Calu3 (cell line): ENCODE results near the gene PGAM2. TPM values are rescaled to one million over a fixed set of nuclear protein-coding genes. Genes with fewer than 3 reads are reported as not detected.

Source experiments
- BruUV-seq: library from RNA; stranded (reverse); fragments of 400-500 nt; replicated peaks from 2 replicates; lab custom pipeline; 2021; lab: Mats Ljungman, UMichigan
- CTCF ChIA-PET: fragments of 300-600 bp; sonication (Branson Sonifier 250); formaldehyde crosslinking; loops from one replicate; lab custom pipeline; 2022; ENCODE audit warnings: antibody characterized with exemption; lab: Charles Lee
- DNase-seq: peaks from one replicate; pipeline ENCODE4 v3.0.0; 2022
- H3K27ac Mint-ChIP-seq: one replicate; pipeline ENCODE4 v1.8.0; 2022; ENCODE audit warnings: mixed read lengths; ENCODE audit not compliant: unreplicated experiment
- H3K27me3 Mint-ChIP-seq: one replicate; pipeline ENCODE4 v1.8.0; 2022; ENCODE audit warnings: mixed read lengths; ENCODE audit not compliant: unreplicated experiment
- H3K36me3 Mint-ChIP-seq: one replicate; pipeline ENCODE4 v1.8.0; 2022; ENCODE audit warnings: mild to moderate bottlenecking, moderate library complexity, mixed read lengths; ENCODE audit not compliant: insufficient read depth, unreplicated experiment
- H3K4me1 Mint-ChIP-seq: one replicate; pipeline ENCODE4 v1.8.0; 2022; ENCODE audit warnings: mild to moderate bottlenecking, low read depth, mixed read lengths; ENCODE audit not compliant: unreplicated experiment
- H3K4me3 Mint-ChIP-seq: one replicate; pipeline ENCODE4 v1.8.0; 2022; ENCODE audit warnings: mild to moderate bottlenecking, low read depth, moderate library complexity, mixed read lengths; ENCODE audit not compliant: unreplicated experiment
- H3K9me3 Mint-ChIP-seq: one replicate; pipeline ENCODE4 v1.8.0; 2022; ENCODE audit warnings: low read depth, mixed read lengths; ENCODE audit not compliant: unreplicated experiment
- CTCF ChIP-seq: fragments of 200-600 bp; IDR thresholded peaks from one replicate; pipeline ENCODE4 v1.8.0; 2022; ENCODE audit warnings: antibody characterized with exemption; ENCODE audit not compliant: unreplicated experiment
- intact Hi-C: fragments of 100-400 bp; cut with micrococcal nuclease; formaldehyde crosslinking; loops from one replicate; pipeline ENCODE4 v1.10.0; 2022; ENCODE audit not compliant: unreplicated experiment
- total RNA-seq: library from RNA; stranded (reverse); gene quantifications from 2 replicates; pipeline ENCODE4 v1.2.3, GENCODE V29; 2022

PGAM2 gene
- total RNA-seq, 1 experiment from 2014 or later = 0.87 TPM

DNA sequence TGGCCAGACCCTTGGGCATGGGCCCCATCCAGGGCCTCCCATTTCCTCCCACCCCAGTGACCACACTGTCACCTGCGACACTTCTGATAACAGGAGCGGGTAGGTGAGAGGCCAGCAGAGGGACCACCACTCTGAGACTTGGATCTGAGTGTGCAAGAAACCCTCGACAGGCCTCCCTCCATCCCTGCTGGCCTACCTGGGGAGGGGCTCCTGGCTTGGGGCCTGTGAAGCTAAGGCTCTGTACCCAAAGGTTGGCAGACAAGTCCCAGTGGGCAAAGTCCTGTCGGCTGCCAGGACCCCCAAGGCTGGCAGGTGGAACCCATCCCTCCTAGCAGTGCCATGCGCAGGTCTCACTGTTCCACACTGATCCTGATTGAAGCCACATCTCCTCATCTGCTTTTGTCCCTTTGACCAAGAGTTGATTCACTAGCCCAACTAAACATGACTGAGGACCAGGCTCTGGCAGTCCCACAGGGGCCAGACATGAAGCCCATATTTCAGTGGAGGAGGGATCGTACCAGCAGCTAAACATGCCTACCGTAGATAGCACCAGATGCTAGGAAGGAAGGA lies 1.2 kb upstream of the PGAM2 start:
- CTCF ChIA-PET = no interaction called here
- Mint-ChIP-seq H3K9me3 (no peaks in the 10 kb centered on the region), H3K27ac (peak overlapping the region; percentile 55), H3K36me3 (peaks cover 73% of the 10 kb centered on the region), H3K4me1 (peaks cover 30% of the 10 kb centered on the region), H3K4me3 (peak overlapping the region; percentile 1), H3K27me3 (no peaks in the 10 kb centered on the region)
- no peak for DNase-seq
- no TSS peak for BruUV-seq
- no peak for TF ChIP-seq CTCF
- intact Hi-C loops = no loop called here

- no peak overlapping the region for H3K4me3 Mint-ChIP-seq
- CTCF ChIA-PET = interaction anchor here (0.6 kb wide), 1 partner anchor 29 kb away, joined by 5 read pairs; no protein-coding TSS in a partner anchor
- no peak for DNase-seq
- peak overlapping the region; percentile 55 for H3K27ac Mint-ChIP-seq
- H3K9me3 Mint-ChIP-seq = no peaks in the 10 kb centered on the region
- no TSS peak for BruUV-seq
- no peak for TF ChIP-seq CTCF
- intact Hi-C loops = no loop called here
- no peaks in the 10 kb centered on the region for H3K27me3 Mint-ChIP-seq
- peaks cover 73% of the 10 kb centered on the region for H3K36me3 Mint-ChIP-seq
- peaks cover 25% of the 10 kb centered on the region for H3K4me1 Mint-ChIP-seq
Measured at GRCh38 chr7:44066111-44066460, 719 bp upstream of the PGAM2 start.

- CTCF ChIA-PET = no interaction called here
- no peaks in the 10 kb centered on the region for H3K9me3 Mint-ChIP-seq
- peak overlapping the region; percentile 55 for H3K27ac Mint-ChIP-seq
- DNase-seq = no peak
- no peak overlapping the region for H3K4me3 Mint-ChIP-seq
- TF ChIP-seq CTCF = no peak
- no TSS peak for BruUV-seq
- no peaks in the 10 kb centered on the region for H3K27me3 Mint-ChIP-seq
- peaks cover 66% of the 10 kb centered on the region for H3K36me3 Mint-ChIP-seq
- intact Hi-C loops = no loop called here
- peaks cover 23% of the 10 kb centered on the region for H3K4me1 Mint-ChIP-seq
Measured at GRCh38 chr7:44064791-44065430, 456 bp downstream of the PGAM2 start.

DNA sequence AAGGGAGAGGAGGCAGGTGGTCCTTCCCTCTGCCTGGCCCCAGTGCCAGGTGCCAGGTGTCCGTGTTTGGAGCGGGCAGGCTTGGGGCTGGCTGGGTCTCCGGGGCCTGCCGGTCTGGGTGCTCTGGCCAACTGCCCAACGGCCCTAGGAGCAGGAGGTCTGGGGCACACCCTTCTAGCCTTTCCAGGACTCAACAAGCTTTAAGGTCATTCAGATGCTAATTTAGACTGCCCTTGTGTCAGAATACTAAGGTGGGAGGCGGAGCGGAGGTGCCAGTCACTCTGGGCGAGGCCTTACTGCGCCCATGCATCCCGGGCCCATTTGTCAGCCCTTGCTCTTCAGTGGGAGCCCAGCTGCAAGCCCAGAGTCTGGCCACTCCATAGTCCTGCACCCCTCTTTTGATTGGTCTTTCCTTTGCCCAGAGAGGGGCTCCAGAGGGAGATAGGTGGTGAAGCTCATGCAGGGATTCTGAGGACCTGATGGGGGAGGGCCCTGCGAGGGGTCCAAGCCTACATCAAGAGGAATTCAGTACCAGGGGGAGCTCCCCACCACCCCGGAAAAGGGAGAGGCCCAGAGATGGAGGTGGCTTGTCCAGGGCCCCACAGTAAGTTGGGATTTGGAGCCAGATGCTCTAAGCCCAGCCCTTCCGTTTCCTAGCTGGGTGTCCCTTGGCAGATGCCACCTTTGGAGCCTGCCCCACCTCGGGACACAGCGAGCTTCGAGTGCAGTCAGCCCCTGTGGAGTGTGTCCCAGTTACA lies 1.3 kb downstream of the PGAM2 start:
- no peak for TF ChIP-seq CTCF
- peaks cover 67% of the 10 kb centered on the region for H3K36me3 Mint-ChIP-seq
- H3K27ac Mint-ChIP-seq = no peak overlapping the region
- intact Hi-C loops = no loop called here
- DNase-seq = no peak
- no peak overlapping the region for H3K4me3 Mint-ChIP-seq
- no peaks in the 10 kb centered on the region for H3K27me3 Mint-ChIP-seq
- BruUV-seq = no TSS peak
- CTCF ChIA-PET = interaction anchor here (0.6 kb wide), 2 partner anchors 12 to 484 kb away, joined by 3 to 5 read pairs; no protein-coding TSS in a partner anchor
- peaks cover 23% of the 10 kb centered on the region for H3K4me1 Mint-ChIP-seq
- H3K9me3 Mint-ChIP-seq = no peaks in the 10 kb centered on the region
